Fibroblast of villous mesenchyme (primary cell): ENCODE data around the gene SGMS1. TPM values are rescaled to one million over a fixed set of nuclear protein-coding genes. Genes with fewer than 3 reads are reported as not detected.

Source experiments
- DNase-seq: peaks from one replicate; pipeline ENCODE4 v3.0.0-alpha.2; 2010; ENCODE audit warnings: low read depth
- H3K4me3 ChIP-seq: 2 replicates; pipeline ENCODE4 v1.5.1; 2011; ENCODE audit warnings: low read depth, mild to moderate bottlenecking, low read length
- CTCF ChIP-seq: IDR thresholded peaks from 2 replicates; pipeline ENCODE4 v1.5.1; 2012; ENCODE audit warnings: low read depth, mild to moderate bottlenecking, low read length; ENCODE audit not compliant: insufficient read depth
- total RNA-seq: library from RNA; depleted of rRNA; stranded (reverse); fragments of >200 nt; gene quantifications from 2 replicates; pipeline ENCODE4 v1.2.3, GENCODE V29; 2012

The SGMS1 gene
- total RNA-seq, 1 donor = 57.9 TPM

GRCh38 chr10:50406457-50407070 lies 217.2 kb downstream of the SGMS1 start:
- no peak for TF ChIP-seq CTCF
- DNase-seq = no peak
- no peak overlapping the region for H3K4me3 ChIP-seq

- no peak for TF ChIP-seq CTCF
- DNase-seq = no peak
- H3K4me3 ChIP-seq = no peak overlapping the region
These were observed 218.0 kb downstream of the SGMS1 start for GRCh38 chr10:50405723-50406122.

GRCh38 chr10:50404021-50404773 lies 219.6 kb downstream of the SGMS1 start:
- no peak for TF ChIP-seq CTCF
- H3K4me3 ChIP-seq = no peak overlapping the region
- peak; percentile 56 for DNase-seq

- TF ChIP-seq CTCF = no peak
- H3K4me3 ChIP-seq = no peak overlapping the region
- peak; percentile 63 for DNase-seq
These were observed 220.7 kb downstream of the SGMS1 start for GRCh38 chr10:50403074-50403473.

- H3K4me3 ChIP-seq = no peak overlapping the region
- no peak for DNase-seq
- no peak for TF ChIP-seq CTCF
These were observed 221.3 kb downstream of the SGMS1 start for GRCh38 chr10:50402466-50402865.

- DNase-seq = peak; percentile 51
These were observed 223.1 kb downstream of the SGMS1 start for GRCh38 chr10:50400694-50401093.

More at GRCh38 chr10:50400694-50401093, 223.1 kb downstream of the SGMS1 start:
- no peak for TF ChIP-seq CTCF
- H3K4me3 ChIP-seq = no peak overlapping the region
